ENCODE measurements around the gene OPA3. TPM values are rescaled to one million over a fixed set of nuclear protein-coding genes. Genes with fewer than 3 reads are reported as not detected.

OPA3 gene
- total RNA-seq, 4 donors from 2014 or later = 4.8 to 6.7 (median 5.7) TPM

- peak overlapping the region; percentile 63 to 92 (median 91) for H3K27ac ChIP-seq
- no peak for TF ChIP-seq CTCF (IDR thresholded peaks at IDR 0.05)
- TF ChIP-seq POLR2A (IDR thresholded peaks at IDR 0.05) = no peak
- TF ChIP-seq EP300 (IDR thresholded peaks at IDR 0.05) = no peak
- H3K27me3 ChIP-seq = no peaks in the 10 kb centered on the region
- no peaks in the 10 kb centered on the region for H3K36me3 ChIP-seq
- H3K4me3 ChIP-seq = peak overlapping the region; percentile 68 to 82 (median 81)
- 0% methylated on average over 14 to 21 of the region's 22 CpGs for WGBS, 2 donors
- peaks cover 0 to 44% (median 14%) of the 10 kb centered on the region in 4 donors for H3K4me1 ChIP-seq
- no peaks in the 10 kb centered on the region for H3K9me3 ChIP-seq
- DNase-seq (ENCODE audit: low spot score in 2 of 2) = no peak
Observed at GRCh38 chr19:45507872-45508416, 76.7 kb downstream of the OPA3 start.

- Histone ChIP-seq H3K4me1 (peaks cover 0 to 43% (median 14%) of the 10 kb centered on the region in 4 donors), H3K27ac (peak within 1 kb of the TSS; percentile 63 to 92 (median 91)), H3K27me3 (no peaks in the 10 kb centered on the region), H3K9me3 (no peaks in the 10 kb centered on the region), H3K4me3 (peak within 1 kb of the TSS; percentile 68 to 82 (median 81)), H3K36me3 (no peaks in the 10 kb centered on the region)
- WGBS, 2 donors = 0 to 1% methylated on average over 22 to 52 of the region's 65 CpGs
- TF ChIP-seq POLR2A (IDR thresholded peaks at IDR 0.05) (peak; percentile 50 to 76), EP300 (IDR thresholded peaks at IDR 0.05) (peak; percentile 91 to 95), CTCF (IDR thresholded peaks at IDR 0.05) (peak in 2 of 5 experiments; percentile 35 to 38)
- DNase-seq (ENCODE audit: low spot score in 2 of 2) = peak; percentile 66 to 88
Observed at GRCh38 chr19:45506989-45507871, 77.4 kb downstream of the OPA3 start, which contains the start of gene VASP. Gene VASP (plus strand): TSS chr19:45507479. CDS start chr19:45507772, 293 bp downstream.

- Histone ChIP-seq H3K4me1 (peaks cover 0 to 38% (median 14%) of the 10 kb centered on the region in 4 donors), H3K27ac (peak overlapping the region; percentile 59 to 92 (median 91)), H3K4me3 (peak overlapping the region; percentile 68 to 82 (median 81)), H3K9me3 (no peaks in the 10 kb centered on the region), H3K27me3 (peaks cover 0 to 2% of the 10 kb centered on the region in 2 donors), H3K36me3 (no peaks in the 10 kb centered on the region)
- 1% methylated on average over 16 to 36 of the region's 47 CpGs for WGBS, 2 donors
- peak; percentile 28 to 61 (median 42) for TF ChIP-seq CTCF (IDR thresholded peaks at IDR 0.05)
- TF ChIP-seq EP300 (IDR thresholded peaks at IDR 0.05) = peak; percentile 27 to 66
- TF ChIP-seq POLR2A (IDR thresholded peaks at IDR 0.05) = peak in 1 of 2 donors; percentile 73
- DNase-seq (ENCODE audit: low spot score in 2 of 2) = peak; percentile 88 to 92
Observed at GRCh38 chr19:45506246-45506988, 78.2 kb downstream of the OPA3 start.

- no peak for DNase-seq (ENCODE audit: low spot score in 2 of 2)
- peak overlapping the region in 3 of 4 donors; percentile 90 to 92 (median 92) for H3K27ac ChIP-seq
- peak overlapping the region in 2 of 4 donors; percentile 81 for H3K4me3 ChIP-seq
- peaks cover 0 to 7% of the 10 kb centered on the region in 2 donors for H3K27me3 ChIP-seq
- H3K9me3 ChIP-seq = no peaks in the 10 kb centered on the region
- peaks cover 0 to 33% (median 13%) of the 10 kb centered on the region in 4 donors for H3K4me1 ChIP-seq
- TF ChIP-seq POLR2A (IDR thresholded peaks at IDR 0.05) = no peak
- TF ChIP-seq EP300 (IDR thresholded peaks at IDR 0.05) = no peak
- TF ChIP-seq CTCF (IDR thresholded peaks at IDR 0.05) = no peak
- WGBS, 2 donors = 54 to 61% methylated on average over 5 of the region's 5 CpGs
- H3K36me3 ChIP-seq = no peaks in the 10 kb centered on the region
Observed at GRCh38 chr19:45505996-45506245, 78.7 kb downstream of the OPA3 start.

Measured in tibial nerve (tissue), 4 donors.